Stimulated activated naive CD8-positive, alpha-beta T cell treated with anti-CD3 and anti-CD28 coated beads, Interleukin-15, Interleukin-2, amounts not matched to agents 100 ng/mL and 50 ng/mL, for 24 hours (primary cell): ENCODE results near the gene NKAIN2.

Experiments used
- H3K27ac Mint-ChIP-seq: one replicate; pipeline ENCODE4 v1.8.0; 2021; ENCODE audit warnings: mild to moderate bottlenecking, mixed read lengths
- H3K27me3 Mint-ChIP-seq: one replicate; pipeline ENCODE4 v1.8.0; 2021; ENCODE audit warnings: mixed read lengths
- H3K36me3 Mint-ChIP-seq: one replicate; pipeline ENCODE4 v1.8.0; 2021; ENCODE audit warnings: low read depth, mixed read lengths
- H3K4me1 Mint-ChIP-seq: one replicate; pipeline ENCODE4 v1.8.0; 2021; ENCODE audit warnings: low read depth, mixed read lengths
- H3K4me3 Mint-ChIP-seq: one replicate; pipeline ENCODE4 v1.8.0; 2021; ENCODE audit warnings: mild to moderate bottlenecking, mixed read lengths
- H3K9me3 Mint-ChIP-seq: one replicate; pipeline ENCODE4 v1.8.0; 2021; ENCODE audit warnings: mixed read lengths

Gene NKAIN2

GRCh38 chr6:124622351-124622750, 818.7 kb downstream of the NKAIN2 start:
- no peaks in the 10 kb centered on the region for H3K36me3 Mint-ChIP-seq
- H3K4me3 Mint-ChIP-seq, result no peak overlapping the region
- no peaks in the 10 kb centered on the region for H3K4me1 Mint-ChIP-seq
- no peaks in the 10 kb centered on the region for H3K9me3 Mint-ChIP-seq
- no peaks in the 10 kb centered on the region for H3K27me3 Mint-ChIP-seq
- H3K27ac Mint-ChIP-seq, result no peak overlapping the region

- H3K9me3 Mint-ChIP-seq, result peaks cover 13% of the 10 kb centered on the region
Measured at GRCh38 chr6:124633655-124634054, 830.0 kb downstream of the NKAIN2 start.

GRCh38 chr6:124640432-124640831, 836.8 kb downstream of the NKAIN2 start:
- H3K4me3 Mint-ChIP-seq, result no peak overlapping the region
- peaks cover 19% of the 10 kb centered on the region for H3K9me3 Mint-ChIP-seq
- no peak overlapping the region for H3K27ac Mint-ChIP-seq
- no peaks in the 10 kb centered on the region for H3K36me3 Mint-ChIP-seq
- H3K4me1 Mint-ChIP-seq, result no peaks in the 10 kb centered on the region
- no peaks in the 10 kb centered on the region for H3K27me3 Mint-ChIP-seq

More at GRCh38 chr6:124633655-124634054, 830.0 kb downstream of the NKAIN2 start:
- Mint-ChIP-seq H3K27ac (no peak overlapping the region), H3K4me1 (no peaks in the 10 kb centered on the region), H3K27me3 (no peaks in the 10 kb centered on the region), H3K4me3 (no peak overlapping the region), H3K36me3 (no peaks in the 10 kb centered on the region)

GRCh38 chr6:124655866-124656265, 852.2 kb downstream of the NKAIN2 start:
- peaks cover 6% of the 10 kb centered on the region for H3K9me3 Mint-ChIP-seq
- no peak overlapping the region for H3K4me3 Mint-ChIP-seq
- H3K36me3 Mint-ChIP-seq, result no peaks in the 10 kb centered on the region

GRCh38 chr6:124658053-124658452, 854.4 kb downstream of the NKAIN2 start:
- H3K36me3 Mint-ChIP-seq, result no peaks in the 10 kb centered on the region
- H3K4me3 Mint-ChIP-seq, result no peak overlapping the region
- no peaks in the 10 kb centered on the region for H3K27me3 Mint-ChIP-seq
- H3K9me3 Mint-ChIP-seq, result peaks cover 1% of the 10 kb centered on the region
- no peak overlapping the region for H3K27ac Mint-ChIP-seq
- H3K4me1 Mint-ChIP-seq, result no peaks in the 10 kb centered on the region

More at GRCh38 chr6:124655866-124656265, 852.2 kb downstream of the NKAIN2 start:
- Mint-ChIP-seq H3K4me1 (no peaks in the 10 kb centered on the region), H3K27ac (no peak overlapping the region), H3K27me3 (no peaks in the 10 kb centered on the region)

GRCh38 chr6:124659427-124659826, 855.8 kb downstream of the NKAIN2 start:
- Mint-ChIP-seq H3K27ac (no peak overlapping the region), H3K9me3 (no peaks in the 10 kb centered on the region), H3K27me3 (no peaks in the 10 kb centered on the region)

GRCh38 chr6:124660185-124660584, 856.5 kb downstream of the NKAIN2 start:
- Mint-ChIP-seq H3K9me3 (no peaks in the 10 kb centered on the region), H3K4me1 (no peaks in the 10 kb centered on the region), H3K4me3 (no peak overlapping the region), H3K36me3 (no peaks in the 10 kb centered on the region), H3K27me3 (no peaks in the 10 kb centered on the region), H3K27ac (no peak overlapping the region)

More at GRCh38 chr6:124659427-124659826, 855.8 kb downstream of the NKAIN2 start:
- Mint-ChIP-seq H3K36me3 (no peaks in the 10 kb centered on the region), H3K4me3 (no peak overlapping the region), H3K4me1 (no peaks in the 10 kb centered on the region)

- Mint-ChIP-seq H3K27me3 (no peaks in the 10 kb centered on the region), H3K9me3 (no peaks in the 10 kb centered on the region), H3K4me1 (no peaks in the 10 kb centered on the region), H3K27ac (no peak overlapping the region), H3K36me3 (no peaks in the 10 kb centered on the region), H3K4me3 (no peak overlapping the region)
Measured at GRCh38 chr6:124661097-124661661, 857.5 kb downstream of the NKAIN2 start.

- Mint-ChIP-seq H3K27ac (no peak overlapping the region), H3K4me3 (no peak overlapping the region), H3K4me1 (no peaks in the 10 kb centered on the region), H3K36me3 (no peaks in the 10 kb centered on the region), H3K9me3 (no peaks in the 10 kb centered on the region), H3K27me3 (no peaks in the 10 kb centered on the region)
Measured at GRCh38 chr6:124668028-124668427, 864.4 kb downstream of the NKAIN2 start.

- Mint-ChIP-seq H3K27me3 (no peaks in the 10 kb centered on the region), H3K4me1 (no peaks in the 10 kb centered on the region), H3K9me3 (peaks cover 6% of the 10 kb centered on the region), H3K36me3 (no peaks in the 10 kb centered on the region), H3K4me3 (no peak overlapping the region), H3K27ac (no peak overlapping the region)
Measured at GRCh38 chr6:124669713-124670480, 866.2 kb downstream of the NKAIN2 start.

GRCh38 chr6:124670801-124671200, 867.1 kb downstream of the NKAIN2 start:
- H3K4me1 Mint-ChIP-seq, result no peaks in the 10 kb centered on the region
- no peaks in the 10 kb centered on the region for H3K36me3 Mint-ChIP-seq
- no peak overlapping the region for H3K4me3 Mint-ChIP-seq
- H3K27ac Mint-ChIP-seq, result no peak overlapping the region
- H3K27me3 Mint-ChIP-seq, result no peaks in the 10 kb centered on the region
- H3K9me3 Mint-ChIP-seq, result peaks cover 10% of the 10 kb centered on the region

GRCh38 chr6:124671324-124671723, 867.7 kb downstream of the NKAIN2 start:
- no peak overlapping the region for H3K4me3 Mint-ChIP-seq
- no peak overlapping the region for H3K27ac Mint-ChIP-seq
- no peaks in the 10 kb centered on the region for H3K4me1 Mint-ChIP-seq
- peaks cover 14% of the 10 kb centered on the region for H3K9me3 Mint-ChIP-seq
- H3K36me3 Mint-ChIP-seq, result no peaks in the 10 kb centered on the region
- no peaks in the 10 kb centered on the region for H3K27me3 Mint-ChIP-seq

GRCh38 chr6:124674042-124674441, 870.4 kb downstream of the NKAIN2 start:
- no peaks in the 10 kb centered on the region for H3K4me1 Mint-ChIP-seq
- peaks cover 25% of the 10 kb centered on the region for H3K9me3 Mint-ChIP-seq
- no peaks in the 10 kb centered on the region for H3K36me3 Mint-ChIP-seq
- no peak overlapping the region for H3K4me3 Mint-ChIP-seq
- no peaks in the 10 kb centered on the region for H3K27me3 Mint-ChIP-seq
- no peak overlapping the region for H3K27ac Mint-ChIP-seq

- Mint-ChIP-seq H3K36me3 (no peaks in the 10 kb centered on the region), H3K4me1 (no peaks in the 10 kb centered on the region), H3K9me3 (peaks cover 29% of the 10 kb centered on the region), H3K27me3 (no peaks in the 10 kb centered on the region), H3K4me3 (no peak overlapping the region), H3K27ac (no peak overlapping the region)
Measured at GRCh38 chr6:124676033-124676432, 872.4 kb downstream of the NKAIN2 start.

- Mint-ChIP-seq H3K27me3 (no peaks in the 10 kb centered on the region), H3K4me3 (no peak overlapping the region), H3K36me3 (no peaks in the 10 kb centered on the region), H3K27ac (no peak overlapping the region), H3K4me1 (no peaks in the 10 kb centered on the region), H3K9me3 (peaks cover 29% of the 10 kb centered on the region)
Measured at GRCh38 chr6:124677874-124678273, 874.2 kb downstream of the NKAIN2 start.

- no peaks in the 10 kb centered on the region for H3K4me1 Mint-ChIP-seq
- peaks cover 26% of the 10 kb centered on the region for H3K9me3 Mint-ChIP-seq
- no peak overlapping the region for H3K27ac Mint-ChIP-seq
- no peaks in the 10 kb centered on the region for H3K36me3 Mint-ChIP-seq
- H3K27me3 Mint-ChIP-seq, result no peaks in the 10 kb centered on the region
- H3K4me3 Mint-ChIP-seq, result no peak overlapping the region
Measured at GRCh38 chr6:124679387-124679786, 875.7 kb downstream of the NKAIN2 start.
